Measurements from ENCODE around the gene HDHD3. TPM values are rescaled to one million over a fixed set of nuclear protein-coding genes. Genes with fewer than 3 reads are reported as not detected.
"Not testable (repeated sequence)": the region's sequence is repeated elsewhere in the genome, so short reads cannot be mapped to it uniquely, and the experiment has no call there.

HDHD3 gene
- total RNA-seq, 1 donor from 2014 or later = 11.6 TPM

DNA sequence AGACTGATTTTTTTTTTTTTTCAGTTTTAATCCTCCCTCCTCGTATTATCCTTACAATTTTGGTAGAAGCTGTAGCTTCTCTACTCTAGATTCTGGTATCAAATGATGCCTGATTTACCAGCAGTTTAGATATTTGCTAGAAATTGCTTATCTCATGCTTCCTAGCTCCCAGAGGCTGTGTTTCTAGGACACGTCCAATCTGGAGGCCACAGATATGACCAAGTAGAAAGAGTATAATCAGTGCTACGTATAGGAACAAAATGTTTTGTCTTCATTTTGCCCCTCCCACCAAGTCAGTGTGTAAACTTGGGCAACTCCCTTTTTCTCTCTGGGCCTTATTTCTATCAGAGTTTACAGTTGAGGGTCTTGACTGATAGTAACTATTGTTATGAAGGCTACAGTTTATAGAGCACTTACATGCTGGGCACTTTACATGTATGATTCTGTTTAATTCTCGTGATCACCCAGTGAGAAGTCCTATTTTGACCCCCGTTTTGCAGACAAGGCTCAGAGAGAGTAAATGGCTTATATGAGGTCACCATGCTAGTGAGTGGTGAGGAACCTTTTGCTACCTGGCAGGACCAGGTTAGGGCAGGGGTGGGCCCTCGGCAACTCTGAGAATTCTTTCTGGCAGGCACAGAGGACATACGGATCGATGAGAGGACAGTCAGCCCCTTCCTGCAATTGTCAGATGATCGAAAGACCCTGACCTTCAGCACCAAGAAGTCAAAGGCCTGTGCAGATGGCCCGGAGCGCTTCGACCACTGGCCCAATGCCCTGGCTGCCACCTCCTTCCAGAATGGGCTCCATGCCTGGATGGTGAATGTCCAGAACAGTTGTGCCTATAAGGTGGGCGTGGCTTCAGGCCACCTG, 7.6 kb downstream of the HDHD3 start:
- intact Hi-C loops (cut with DNase I) = no loop called here
- DNase-seq (ENCODE audit: low spot score) (no peak), ATAC-seq (no peak)

DNA sequence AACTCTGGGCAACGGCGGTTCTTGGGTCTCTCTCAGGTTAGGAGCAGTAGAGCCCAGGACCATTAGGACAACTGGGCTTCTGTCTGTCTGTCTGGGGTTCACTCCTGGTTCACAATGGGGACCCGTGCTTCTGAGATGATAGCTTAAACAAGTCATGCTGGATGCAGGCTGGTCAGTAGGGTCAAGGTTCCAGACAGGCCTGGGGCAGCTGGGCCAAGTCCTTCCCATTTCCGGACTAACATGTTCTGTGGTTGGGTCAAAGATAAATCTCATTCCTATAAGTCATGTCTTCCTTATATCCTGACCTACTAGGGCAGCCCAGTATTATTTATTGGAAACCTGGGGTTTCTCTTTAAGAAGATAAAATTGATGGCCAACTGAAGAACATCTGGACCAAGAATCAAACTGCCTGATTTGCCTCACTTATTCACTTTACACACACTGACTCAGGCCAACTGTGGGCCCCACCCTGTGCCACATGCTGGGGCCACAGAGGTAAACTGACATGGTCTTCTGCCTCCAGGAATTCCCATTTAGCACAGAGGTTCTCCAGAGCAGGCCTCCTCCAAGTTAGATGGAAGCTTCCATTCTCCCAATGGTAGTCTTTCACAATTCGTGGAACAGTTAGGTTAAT, 8.3 kb downstream of the HDHD3 start:
- ATAC-seq (no peak), DNase-seq (ENCODE audit: low spot score) (no peak)
- intact Hi-C loops (cut with DNase I) = no loop called here

DNA sequence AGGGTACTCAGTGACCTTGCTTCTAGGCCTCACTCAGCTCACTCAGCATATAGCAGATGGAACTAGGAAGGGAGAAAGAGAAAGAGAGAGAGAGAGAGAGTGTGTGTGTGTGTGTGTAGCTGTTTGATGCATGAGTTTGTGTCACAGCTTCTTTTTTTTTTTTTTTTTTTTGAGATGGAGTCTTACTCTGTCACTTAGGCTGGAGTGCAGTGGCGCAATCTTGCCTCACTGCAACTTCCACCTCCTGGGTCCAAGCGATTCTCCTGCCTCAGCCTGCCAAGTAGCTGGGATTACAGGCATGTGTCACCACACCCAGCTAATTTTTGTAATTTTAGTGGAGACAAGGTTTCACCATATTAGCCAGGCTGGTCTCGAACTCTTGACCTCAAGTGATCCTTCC, 11.1 kb downstream of the HDHD3 start:
- ATAC-seq; intact Hi-C loops (cut with DNase I); DNase-seq (ENCODE audit: low spot score): not testable (repeated sequence)

DNA sequence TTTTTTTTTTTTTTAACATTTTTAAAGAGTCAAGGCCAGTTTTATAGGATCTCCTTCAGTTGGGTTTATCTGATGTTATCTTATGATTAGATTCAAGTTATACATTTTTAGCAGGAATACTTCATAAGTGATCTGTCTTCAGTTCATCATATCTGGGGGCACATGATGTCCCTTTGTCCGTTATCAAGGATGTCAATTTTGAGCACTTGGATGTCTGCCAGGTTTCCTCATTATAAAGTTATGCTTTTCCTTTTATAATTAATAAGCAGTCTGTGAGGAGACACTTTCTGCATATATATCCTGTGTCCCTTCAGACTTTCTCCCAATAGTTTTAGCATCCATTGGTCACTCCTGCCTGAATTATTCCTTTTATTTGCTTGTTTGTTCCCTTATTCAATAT, 11.8 kb downstream of the HDHD3 start:
- intact Hi-C loops (cut with DNase I) = no loop called here
- ATAC-seq (no peak), DNase-seq (ENCODE audit: low spot score) (no peak)

DNA sequence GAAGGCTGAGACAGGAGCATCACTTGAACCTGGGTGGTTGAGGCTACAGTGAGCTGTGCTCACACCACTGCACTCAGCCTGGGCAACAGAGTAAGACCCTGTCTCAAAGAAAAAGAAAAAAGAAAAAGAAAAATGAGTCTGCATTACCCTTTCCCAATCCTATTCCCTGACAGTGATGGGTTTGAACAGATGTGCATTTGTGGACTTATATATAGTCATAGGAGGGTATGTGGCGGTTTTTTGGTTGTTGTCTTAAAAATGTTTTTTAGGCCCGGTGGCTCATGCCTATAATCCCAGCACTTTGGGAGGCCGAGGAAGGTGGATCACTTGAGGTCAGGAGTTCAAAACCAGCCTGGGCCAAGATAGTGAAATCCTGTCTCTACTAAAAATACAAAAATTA, 13.4 kb downstream of the HDHD3 start:
- intact Hi-C loops (cut with DNase I) = no loop called here
- ATAC-seq (no peak), DNase-seq (ENCODE audit: low spot score) (no peak)

DNA sequence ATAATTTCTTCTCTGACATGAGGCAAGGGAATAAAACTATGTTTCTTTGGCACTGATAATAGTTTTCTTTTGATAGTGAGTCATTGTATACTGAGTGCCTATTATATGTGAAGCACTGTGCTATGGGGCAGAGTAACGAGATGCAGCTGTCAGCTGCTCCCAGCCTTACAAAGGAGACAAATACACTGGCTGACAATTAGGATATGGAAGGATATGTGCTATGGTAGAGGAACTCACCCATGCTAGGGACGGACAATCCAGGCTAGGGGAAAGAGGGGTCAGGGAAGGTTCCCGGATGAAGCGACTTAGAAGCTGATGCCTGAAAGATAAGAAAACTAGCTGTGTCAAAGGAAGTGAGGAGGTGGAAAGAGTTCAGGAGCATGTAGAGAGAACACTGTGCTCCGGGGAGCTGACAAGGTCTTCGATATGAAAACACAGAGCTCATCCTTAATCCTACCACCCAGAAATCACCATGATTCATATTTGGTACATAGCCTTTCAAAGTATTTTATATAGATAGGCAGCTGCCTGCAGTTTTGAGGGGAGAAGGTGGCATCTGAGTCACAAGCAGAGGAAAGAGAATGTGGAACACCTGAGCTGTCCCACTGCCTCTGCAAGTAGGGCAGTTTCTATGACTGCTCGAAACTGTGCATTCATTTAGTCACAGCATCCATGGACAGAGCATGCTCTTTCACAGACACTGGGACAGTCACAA, 15.3 kb downstream of the HDHD3 start:
- DNase-seq (ENCODE audit: low spot score) (no peak), ATAC-seq (no peak)
- intact Hi-C loops (cut with DNase I) = no loop called here

DNA sequence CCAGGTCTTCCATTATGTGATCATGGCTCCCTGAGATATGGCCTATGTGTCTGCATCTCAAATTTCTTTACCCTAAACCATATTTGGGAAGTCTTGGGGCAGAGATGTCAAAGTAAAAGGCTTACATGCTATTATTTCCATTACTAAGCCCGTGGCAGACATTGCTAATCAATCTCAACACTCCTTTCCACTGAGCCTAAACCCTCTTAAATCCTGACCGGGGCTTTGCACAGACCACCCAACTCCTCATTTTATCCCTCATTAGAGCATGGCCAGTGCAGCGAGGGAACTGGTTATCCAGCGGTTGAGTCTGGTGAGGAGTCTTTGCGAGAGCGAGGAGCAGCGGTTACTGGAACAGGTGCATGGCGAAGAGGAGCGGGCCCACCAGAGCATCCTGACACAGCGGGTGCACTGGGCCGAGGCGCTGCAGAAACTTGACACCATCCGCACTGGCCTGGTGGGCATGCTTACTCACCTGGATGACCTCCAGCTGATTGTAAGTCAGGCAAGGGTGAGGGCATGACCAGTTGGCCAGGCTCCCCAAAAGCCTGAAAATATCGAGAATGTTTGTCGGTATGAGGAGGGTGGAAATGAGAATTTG, 16.4 kb downstream of the HDHD3 start:
- DNase-seq (ENCODE audit: low spot score) = no peak
- ATAC-seq = no peak
- intact Hi-C loops (cut with DNase I) = no loop called here

DNA sequence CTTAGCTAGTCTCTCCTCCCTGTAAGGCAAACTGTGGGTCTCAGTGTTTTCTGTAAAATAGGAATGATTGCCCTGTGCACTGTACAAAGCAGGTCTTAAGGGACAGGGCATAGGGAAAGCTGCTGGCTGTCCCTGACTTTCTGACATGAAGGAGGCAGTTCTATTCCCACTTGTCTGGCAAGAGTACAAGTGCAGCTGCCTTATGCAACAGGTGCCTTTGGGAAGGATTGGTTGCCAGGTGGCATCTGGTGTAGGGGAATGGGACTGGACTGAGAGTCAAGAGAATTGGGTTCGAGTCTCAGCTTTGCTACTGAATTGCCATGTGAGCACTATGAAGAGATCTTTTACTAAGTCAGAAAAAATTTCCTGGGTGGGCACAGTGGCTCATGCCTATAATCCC, 17.4 kb downstream of the HDHD3 start:
- intact Hi-C loops (cut with DNase I) = no loop called here
- ATAC-seq = no peak
- DNase-seq (ENCODE audit: low spot score) = no peak

DNA sequence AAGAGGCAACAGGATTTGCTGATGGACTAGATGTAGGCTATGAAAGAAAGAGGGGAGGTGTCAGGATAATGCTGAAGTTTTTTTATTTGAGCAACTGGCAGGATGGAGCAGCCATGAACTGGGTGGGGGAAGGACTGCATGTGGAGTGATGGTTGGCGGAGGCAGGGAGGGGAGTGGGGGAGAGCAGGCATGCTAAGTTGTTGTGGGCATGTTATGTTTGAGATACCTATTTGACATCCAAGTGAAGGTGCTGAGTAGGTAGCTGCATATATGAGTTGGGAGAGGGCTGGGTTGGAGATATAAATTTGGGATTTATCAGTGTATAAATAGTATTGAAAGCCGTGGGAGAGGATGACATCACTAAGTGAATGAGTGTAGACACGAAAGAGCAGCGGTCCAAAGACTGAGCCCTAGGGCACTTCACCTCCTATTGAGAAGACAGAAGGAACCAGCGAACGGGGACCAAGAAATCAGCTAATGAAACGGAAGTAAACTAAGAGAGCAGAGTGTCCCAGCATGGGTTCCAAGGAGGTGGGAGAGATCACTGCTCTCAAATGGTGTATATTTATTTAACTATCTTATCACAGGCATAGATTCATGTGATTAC, 20.0 kb downstream of the HDHD3 start:
- DNase-seq (ENCODE audit: low spot score) = no peak
- intact Hi-C loops (cut with DNase I) = no loop called here

DNA sequence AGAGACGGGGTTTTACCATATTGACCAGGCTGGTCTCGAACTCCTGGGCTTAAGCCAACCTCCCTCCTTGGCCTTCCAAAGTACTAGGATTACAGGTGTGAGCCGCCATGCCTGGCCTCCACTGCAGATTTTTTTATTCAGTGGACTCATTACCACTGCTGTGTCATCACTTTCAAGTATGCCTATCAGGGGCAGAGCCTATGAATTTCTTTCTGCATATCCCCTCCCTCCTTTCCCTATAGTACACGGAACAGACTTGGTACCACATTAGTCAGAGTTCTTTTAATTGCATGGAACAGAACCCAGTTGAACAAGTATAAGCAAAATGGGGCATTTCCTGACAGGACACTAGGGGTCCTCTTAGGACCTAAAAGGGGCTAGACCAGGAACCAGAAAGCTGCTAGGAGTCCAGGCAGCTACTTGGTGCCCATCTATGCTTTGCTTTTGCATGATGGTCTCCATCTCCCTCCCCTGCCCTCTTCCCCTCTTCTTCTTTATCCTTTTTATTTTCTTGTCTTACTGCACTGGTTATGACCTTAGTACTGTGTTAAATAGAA, 21.7 kb downstream of the HDHD3 start:
- intact Hi-C loops (cut with DNase I) = no loop called here
- DNase-seq (ENCODE audit: low spot score) (no peak), ATAC-seq (no peak)

More for the DNA sequence above, 20.0 kb downstream of the HDHD3 start:
- no peak for ATAC-seq

DNA sequence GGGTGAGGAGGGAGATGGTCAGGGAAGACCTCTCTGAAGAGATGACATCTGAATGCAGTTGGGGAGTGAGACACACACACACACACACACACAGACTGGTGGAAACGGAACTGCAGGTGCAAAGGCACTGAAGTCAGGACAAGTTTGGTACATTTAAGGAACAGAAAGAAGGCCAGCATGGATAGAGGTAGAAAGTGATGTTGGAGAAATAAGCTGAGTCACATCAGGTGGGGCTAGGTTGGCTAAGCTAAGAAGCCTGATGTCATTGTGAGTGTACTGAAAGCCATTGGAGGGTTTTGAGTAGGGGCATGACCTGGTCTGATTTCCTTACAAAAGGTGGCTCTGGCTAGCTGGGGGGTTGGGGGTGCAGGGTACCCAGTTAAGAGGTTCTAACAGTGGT, 24.4 kb downstream of the HDHD3 start:
- DNase-seq (ENCODE audit: low spot score) = no peak
- intact Hi-C loops (cut with DNase I) = no loop called here
- ATAC-seq = no peak

DNA sequence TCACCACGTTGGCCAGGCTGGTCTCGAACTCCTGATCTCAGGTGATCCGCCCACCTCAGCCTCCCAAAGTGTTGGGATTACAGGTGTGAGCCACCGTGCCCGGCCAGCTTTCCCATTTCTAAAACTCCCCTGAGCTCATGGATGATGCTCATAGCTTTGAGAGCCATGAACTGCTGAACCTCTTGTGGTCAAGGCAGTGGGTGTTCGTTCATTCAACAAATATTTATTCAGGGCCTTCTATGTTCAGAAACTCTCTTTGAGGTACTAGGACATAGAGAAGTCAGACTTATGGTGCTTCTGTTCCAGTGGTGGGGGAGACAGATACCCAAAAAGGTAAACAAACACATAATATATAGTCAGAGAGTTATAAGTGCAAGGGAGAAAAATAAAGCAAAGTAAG, 24.8 kb downstream of the HDHD3 start:
- intact Hi-C loops (cut with DNase I) = no loop called here
- DNase-seq (ENCODE audit: low spot score) (no peak), ATAC-seq (no peak)

DNA sequence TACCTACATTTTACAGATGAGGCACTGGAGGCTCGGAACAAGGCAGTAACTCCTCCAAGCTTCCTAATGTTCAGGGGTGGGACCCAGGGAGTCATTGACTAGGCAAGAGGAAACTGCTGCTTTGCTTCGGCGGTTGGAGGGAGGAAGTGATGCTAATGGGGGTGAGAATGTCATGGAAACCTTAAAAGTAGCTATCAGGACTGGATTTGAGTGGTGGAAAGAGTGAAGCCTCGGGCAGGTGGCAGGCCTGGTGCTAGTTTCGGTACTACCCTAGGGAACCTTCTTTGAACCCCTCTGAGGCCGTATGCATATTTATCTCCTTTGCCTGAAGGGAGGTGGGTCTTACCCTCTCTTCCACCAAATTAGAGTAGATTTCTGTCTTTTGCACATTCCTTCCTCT, 25.8 kb downstream of the HDHD3 start:
- intact Hi-C loops (cut with DNase I) = no loop called here
- ATAC-seq (no peak), DNase-seq (ENCODE audit: low spot score) (no peak)

DNA sequence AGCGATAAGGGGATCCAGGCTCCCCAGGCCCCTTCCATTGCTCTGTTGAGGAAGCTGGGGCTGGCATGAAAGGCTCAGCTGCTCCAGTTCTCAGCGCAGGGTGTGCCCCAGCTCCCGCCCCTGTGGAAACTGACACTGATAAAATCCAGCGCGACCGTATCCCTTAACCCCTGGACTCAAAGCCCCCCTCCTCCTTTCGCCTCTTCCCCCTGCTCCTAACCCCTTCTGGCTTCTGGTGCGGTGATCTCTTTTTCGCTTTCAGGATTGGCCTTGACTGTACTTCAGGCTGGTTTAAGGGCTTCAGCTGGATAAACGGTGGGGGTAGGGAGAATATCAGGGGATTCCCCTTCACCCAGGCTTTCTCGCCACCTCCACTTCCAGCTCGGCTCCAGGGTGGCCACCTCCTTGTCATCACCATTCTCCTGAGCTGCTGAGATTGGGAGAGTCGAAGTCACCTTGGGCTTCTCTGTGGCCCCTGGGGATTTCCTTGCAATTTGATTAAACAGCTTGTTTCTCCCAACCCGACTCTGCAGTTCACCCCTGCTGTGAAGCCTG, 26.6 kb downstream of the HDHD3 start:
- DNase-seq (ENCODE audit: low spot score) (no peak), ATAC-seq (peak; percentile 12)
- intact Hi-C loops (cut with DNase I) = no loop called here

DNA sequence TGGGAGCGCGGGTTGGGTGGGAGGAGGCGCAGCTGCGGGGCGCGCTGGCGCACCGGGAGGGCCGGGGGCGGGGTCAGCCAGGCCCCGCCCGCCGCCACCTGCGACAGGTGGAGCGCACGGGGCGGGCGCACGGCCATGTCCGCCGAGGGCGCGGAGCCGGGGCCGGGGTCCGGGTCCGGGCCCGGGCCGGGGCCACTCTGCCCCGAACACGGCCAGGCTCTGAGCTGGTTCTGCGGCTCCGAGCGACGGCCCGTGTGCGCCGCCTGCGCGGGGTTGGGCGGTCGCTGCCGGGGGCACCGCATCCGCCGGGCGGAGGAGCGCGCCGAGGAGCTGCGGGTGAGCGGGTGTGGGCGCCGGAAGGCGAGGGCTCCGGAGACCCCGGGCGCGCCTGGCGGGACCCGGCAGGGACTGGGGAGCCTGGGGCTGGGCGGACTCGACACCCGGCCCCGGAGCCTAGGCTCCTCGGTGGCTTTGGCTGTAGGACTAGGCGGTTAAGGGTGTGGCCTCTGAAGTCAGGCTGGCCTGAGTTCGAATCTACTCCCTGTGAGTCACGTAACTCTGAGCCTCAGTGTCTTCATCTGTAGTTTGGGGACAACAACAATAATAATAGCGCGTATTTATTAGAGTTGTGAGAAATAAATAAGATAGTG, 27.2 kb downstream of the HDHD3 start, which contains the start of gene BSPRY:
Gene BSPRY, plus strand, starts transcription at position 97 of the 650 bp plus-strand sequence. Its CDS starts 39 bp downstream, at position 136.
- DNase-seq (ENCODE audit: low spot score) (no peak), ATAC-seq (peak; percentile 18)
- intact Hi-C loops (cut with DNase I) = loop anchor here (5.0 kb wide), 1 partner anchor 38 kb away; no protein-coding TSS in a partner anchor

DNA sequence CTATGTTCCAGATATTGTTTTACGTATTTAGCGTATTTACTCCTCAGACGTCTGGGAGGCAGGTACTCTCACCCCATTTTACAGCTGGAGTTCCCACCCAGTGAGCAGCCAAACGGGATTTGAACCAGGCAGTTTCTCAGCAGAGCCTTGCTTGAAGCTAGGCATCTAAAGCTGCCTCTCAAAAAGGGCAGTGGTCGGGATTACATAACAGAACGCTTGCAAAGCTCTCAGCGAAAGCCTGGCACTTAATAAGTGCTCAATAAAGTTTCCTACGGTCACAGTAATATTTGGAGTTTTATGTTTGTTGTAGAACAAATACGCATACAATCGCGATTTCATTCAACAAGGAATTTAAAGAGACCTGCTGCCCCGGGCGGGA, 27.7 kb downstream of the HDHD3 start:
- intact Hi-C loops (cut with DNase I) = loop anchor here (5.0 kb wide), 1 partner anchor 38 kb away; no protein-coding TSS in a partner anchor
- no peak for DNase-seq (ENCODE audit: low spot score)
- no peak for ATAC-seq

DNA sequence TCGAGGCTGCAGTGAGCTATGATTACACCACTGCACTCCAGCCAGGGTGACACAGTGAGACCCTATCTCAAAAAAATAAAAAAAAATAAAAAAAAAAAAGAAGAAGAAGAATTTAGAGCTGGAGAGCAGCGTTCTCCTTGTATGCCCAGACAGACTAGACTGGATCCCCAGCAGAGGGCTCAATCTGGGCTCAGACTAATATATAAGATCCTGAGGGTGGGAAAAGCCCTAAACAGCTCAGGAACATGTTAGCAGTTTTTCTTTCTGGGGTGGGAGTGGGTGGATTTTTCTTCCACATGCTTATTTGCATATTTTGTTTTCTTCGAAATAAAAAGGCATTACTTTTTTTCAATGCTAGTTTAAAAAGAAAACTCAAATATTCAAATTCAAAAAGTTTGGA, 28.3 kb downstream of the HDHD3 start:
- intact Hi-C loops (cut with DNase I) = loop anchor here (5.0 kb wide), 1 partner anchor 39 kb away; no protein-coding TSS in a partner anchor

DNA sequence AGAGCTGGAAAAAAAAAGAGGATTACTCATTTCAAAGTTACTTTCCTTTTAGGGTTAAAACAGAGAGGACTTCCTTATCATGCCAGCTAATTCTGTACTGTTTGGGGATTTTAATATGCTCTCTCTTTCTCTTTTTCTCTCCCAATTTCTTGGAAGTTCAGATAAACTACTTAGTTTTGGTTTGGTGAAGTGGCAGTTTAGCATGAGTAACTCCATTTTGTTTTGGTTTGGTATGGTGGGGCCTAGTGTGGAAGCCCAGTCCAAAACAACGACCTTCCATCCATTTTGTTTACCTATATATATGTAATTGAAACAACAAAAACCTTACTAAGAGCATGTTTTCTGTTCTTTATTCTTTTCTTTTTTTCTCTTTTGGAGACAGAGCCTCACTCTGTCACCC, 31.1 kb downstream of the HDHD3 start:
- DNase-seq (ENCODE audit: low spot score) = no peak
- no peak for ATAC-seq
- intact Hi-C loops (cut with DNase I) = loop anchor here (5.0 kb wide), 1 partner anchor 42 kb away; no protein-coding TSS in a partner anchor

More for the DNA sequence above, 28.3 kb downstream of the HDHD3 start:
- ATAC-seq = no peak
- DNase-seq (ENCODE audit: low spot score) = no peak

Measured in sciatic nerve (tissue), 2 donors.